HCT116 (cell line): Measurements from ENCODE around the gene CRISP2. TPM values are rescaled to one million over a fixed set of nuclear protein-coding genes. Genes with fewer than 3 reads are reported as not detected.

Source experiments
- ATAC-seq: fragments of 200-7000 bp; cut with Tn5 transposase; 2 replicates; pipeline ENCODE4 v1.9.1; 2020; ENCODE audit warnings: mild to moderate bottlenecking, moderate library complexity
- BruUV-seq: library from RNA; stranded (reverse); fragments of 400-500 nt; replicated peaks from 2 replicates; lab custom pipeline; 2021; lab: Mats Ljungman, UMichigan
- CTCF ChIA-PET: fragments of 300-600 bp; sonication (Branson Sonifier 250); formaldehyde crosslinking; loops from one replicate; lab custom pipeline; 2021; ENCODE audit warnings: antibody characterized with exemption; lab: Charles Lee
- POLR2A ChIA-PET: fragments of 300-600, 350-600 bp; sonication (Branson Sonifier 250); formaldehyde crosslinking; loops from one replicate; lab custom pipeline; 2021; ENCODE audit warnings: antibody characterized with exemption; lab: Charles Lee
- RAD21 ChIA-PET, 2 experiments: fragments of 300-600 bp; sonication (Branson Sonifier 250); formaldehyde crosslinking; loops; one replicate each; lab custom pipeline; 2023; ENCODE audit warnings: low total read pairs in 2 of 2; ENCODE audit not compliant: uncharacterized antibody in 2 of 2, unreplicated experiment in 2 of 2, low non-redundant PET in 1 of 2; lab: Charles Lee
- DNase-seq: peaks from one replicate; pipeline ENCODE4 v3.0.0-alpha.2; 2010; ENCODE audit warnings: low read depth, low spot score
- H2AFZ ChIP-seq: fragments of 200-600 bp; shearing (Covaris generic), sonication (generic); 2 replicates; pipeline ENCODE4 v1.6.1; 2017; ENCODE audit warnings: low read depth, mixed run types, mixed read lengths, antibody characterized with exemption, low read length; ENCODE audit not compliant: poor library complexity, severe bottlenecking
- H3K27ac ChIP-seq: 2 replicates; pipeline ENCODE4 v1.5.1; 2012; ENCODE audit warnings: low read depth, low read length
- H3K27me3 ChIP-seq: fragments of 200-600 bp; sonication (generic); 2 replicates; pipeline ENCODE4 v1.6.1; 2016; ENCODE audit warnings: mixed run types, low read length, mixed read lengths; ENCODE audit not compliant: insufficient read depth
- H3K36me3 ChIP-seq, 2 experiments: fragments of 200-500 bp in 1 of 2; fragments of 200-600 bp in 1 of 2; sonication (Bioruptor generic) in 1 of 2; sonication (generic) in 1 of 2; 2 replicates each; pipeline versions ENCODE4 v1.5.1 to v1.6.1; 2014 to 2016; ENCODE audit warnings: low read length in 2 of 2, inconsistent platforms in 1 of 2, mixed read lengths in 1 of 2, mixed run types in 1 of 2; ENCODE audit not compliant: insufficient read depth in 2 of 2, control insufficient read depth in 1 of 2
- H3K4me1 ChIP-seq, 2 experiments: fragments of 200-600 bp in 1 of 2; sonication (generic) in 1 of 2; 2 replicates each; pipeline versions ENCODE4 v1.5.1 to v1.6.1; 2012 to 2017; ENCODE audit warnings: low read length in 2 of 2, inconsistent platforms in 1 of 2, mild to moderate bottlenecking in 1 of 2, mixed read lengths in 1 of 2, mixed run types in 1 of 2, moderate library complexity in 1 of 2; ENCODE audit not compliant: insufficient read depth in 2 of 2, control insufficient read depth in 1 of 2
- H3K4me2 ChIP-seq: fragments of 200-600 bp; sonication (generic); 2 replicates; pipeline ENCODE4 v1.6.1; 2017; ENCODE audit warnings: mixed run types, low read length, mixed read lengths
- H3K4me3 ChIP-seq, 2 experiments: fragments of 200-600 bp in 1 of 2; sonication (generic) in 1 of 2; replicated peaks in 1 of 2; 2 replicates each; pipeline ENCODE4 v1.5.1; 2011 to 2016; ENCODE audit warnings: low read length in 2 of 2, control low read depth in 1 of 2, low read depth in 1 of 2, mild to moderate bottlenecking in 1 of 2, mixed read lengths in 1 of 2, mixed run types in 1 of 2
- H3K79me2 ChIP-seq: fragments of 200-600 bp; sonication (generic); 2 replicates; pipeline ENCODE4 v1.6.1; 2017; ENCODE audit warnings: mild to moderate bottlenecking, mixed run types, low read length, moderate library complexity, mixed read lengths; ENCODE audit not compliant: insufficient read depth
- H3K9ac ChIP-seq: fragments of 200-600 bp; sonication (generic); 2 replicates; pipeline ENCODE4 v1.6.1; 2016; ENCODE audit warnings: low read length, mixed read lengths
- H3K9me2 ChIP-seq: fragments of 200-600 bp; sonication (generic), shearing (Covaris generic); 2 replicates; pipeline ENCODE4 v1.6.1; 2017; ENCODE audit warnings: mixed run types, mild to moderate bottlenecking, moderate library complexity; ENCODE audit not compliant: insufficient read depth
- H3K9me3 ChIP-seq, 2 experiments: fragments of 200-500 bp in 1 of 2; fragments of 200-600 bp in 1 of 2; sonication (Bioruptor generic) in 1 of 2; sonication (generic) in 1 of 2; 2 replicates each; pipeline ENCODE4 v1.6.1; 2014 to 2017; ENCODE audit warnings: low read length in 2 of 2, mixed read lengths in 2 of 2, inconsistent platforms in 1 of 2, low read depth in 1 of 2, mild to moderate bottlenecking in 1 of 2, mixed run types in 1 of 2, moderate library complexity in 1 of 2; ENCODE audit not compliant: control insufficient read depth in 1 of 2, insufficient read depth in 1 of 2
- H4K20me1 ChIP-seq: fragments of 200-600 bp; sonication (generic), shearing (Covaris generic); 2 replicates; pipeline ENCODE4 v1.6.1; 2017; ENCODE audit warnings: mixed run types, mild to moderate bottlenecking, moderate library complexity; ENCODE audit not compliant: insufficient read depth
- ATF3 ChIP-seq: IDR thresholded peaks from 2 replicates; pipeline ENCODE4 v1.6.1; 2012
- EGR1 ChIP-seq: IDR thresholded peaks from 2 replicates; pipeline ENCODE4 v1.6.1; 2012; ENCODE audit warnings: low read depth
- EZH2phosphoT487 ChIP-seq: fragments of 200-600 bp; IDR thresholded peaks from 2 replicates; pipeline ENCODE4 v1.6.1; 2018; ENCODE audit warnings: antibody characterized with exemption, borderline replicate concordance
- RAD21 ChIP-seq: IDR thresholded peaks from 2 replicates; pipeline ENCODE4 v1.6.1; 2012; ENCODE audit warnings: low read depth, mild to moderate bottlenecking
- SIN3A ChIP-seq: IDR thresholded peaks from 2 replicates; pipeline ENCODE4 v1.6.1; 2012; ENCODE audit warnings: low read depth
- TCF7L2 ChIP-seq: IDR thresholded peaks from 2 replicates; pipeline ENCODE4 v1.7.0; 2011; ENCODE audit warnings: borderline replicate concordance, inconsistent platforms; ENCODE audit not compliant: insufficient read depth, insufficient read length; ENCODE audit errors: extremely low read depth
- YY1 ChIP-seq: IDR thresholded peaks from 2 replicates; pipeline ENCODE4 v1.6.1; 2011; ENCODE audit warnings: low read length, low read depth, moderate library complexity, mild to moderate bottlenecking; ENCODE audit not compliant: insufficient replicate concordance; ENCODE audit errors: extremely low read depth
- ZFX ChIP-seq: fragments of 450-650 bp; IDR thresholded peaks from 2 replicates; pipeline ENCODE4 v1.6.1; 2017
- ZNF274 ChIP-seq: fragments of 200-500 bp; sonication (Bioruptor generic); IDR thresholded peaks from 2 replicates; pipeline ENCODE4 v1.6.1; 2014; ENCODE audit warnings: mild to moderate bottlenecking, low read depth, low read length, inconsistent platforms
- intact Hi-C: fragments of 100-400 bp; cut with micrococcal nuclease; formaldehyde crosslinking; loops from 2 replicates; pipeline ENCODE4 v1.10.0; 2022
- total RNA-seq: library from RNA; stranded (reverse); gene quantifications from one replicate; pipeline ENCODE4 v1.2.1, GENCODE V29; 2021; ENCODE audit not compliant: unreplicated experiment
- TF ChIP-seq, protein P1 (sequence below): IDR thresholded peaks from 2 replicates; pipeline ENCODE4 v1.6.1; 2012; ENCODE audit warnings: low read depth

The CRISP2 gene
- total RNA-seq, 1 experiment from 2014 or later: not detected

DNA sequence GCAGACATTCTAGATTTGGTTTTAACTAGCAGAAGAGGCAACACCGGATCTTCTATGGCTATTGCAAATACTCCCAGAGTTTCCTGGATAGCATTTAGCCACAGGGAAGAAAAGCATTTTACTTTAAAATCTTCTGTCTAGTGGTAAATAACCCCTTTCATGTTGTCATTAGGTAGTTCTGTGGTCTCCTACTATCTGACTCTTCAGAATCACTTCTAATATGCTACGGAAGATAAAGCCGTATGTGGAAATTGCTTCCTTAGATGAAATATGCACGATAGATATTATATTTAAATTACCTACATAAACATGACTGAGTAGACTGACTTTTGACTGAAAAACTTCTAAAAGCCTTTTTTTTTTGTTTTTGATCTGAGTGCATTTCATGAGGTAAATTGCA is 30.1 kb upstream of the CRISP2 start:
- H2AFZ ChIP-seq: no peak overlapping the region
- ATAC-seq: no peak
- no peak overlapping the region for H3K27ac ChIP-seq
- ChIA-PET CTCF (no interaction called here), POLR2A (no interaction called here), RAD21 (no interaction called here)
- intact Hi-C loops: no loop called here
- no peaks in the 10 kb centered on the region for H3K9me2 ChIP-seq
- no peak for DNase-seq
- TF ChIP-seq EZH2phosphoT487: no peak
- no peak for TF ChIP-seq TCF7L2
- no peak for TF ChIP-seq ZNF274
- no peak for TF ChIP-seq RAD21
- TF ChIP-seq EGR1: no peak
- no peak for TF ChIP-seq SIN3A
- TF ChIP-seq YY1: no peak
- TF ChIP-seq ZFX: no peak
- TF ChIP-seq, protein P1, sequence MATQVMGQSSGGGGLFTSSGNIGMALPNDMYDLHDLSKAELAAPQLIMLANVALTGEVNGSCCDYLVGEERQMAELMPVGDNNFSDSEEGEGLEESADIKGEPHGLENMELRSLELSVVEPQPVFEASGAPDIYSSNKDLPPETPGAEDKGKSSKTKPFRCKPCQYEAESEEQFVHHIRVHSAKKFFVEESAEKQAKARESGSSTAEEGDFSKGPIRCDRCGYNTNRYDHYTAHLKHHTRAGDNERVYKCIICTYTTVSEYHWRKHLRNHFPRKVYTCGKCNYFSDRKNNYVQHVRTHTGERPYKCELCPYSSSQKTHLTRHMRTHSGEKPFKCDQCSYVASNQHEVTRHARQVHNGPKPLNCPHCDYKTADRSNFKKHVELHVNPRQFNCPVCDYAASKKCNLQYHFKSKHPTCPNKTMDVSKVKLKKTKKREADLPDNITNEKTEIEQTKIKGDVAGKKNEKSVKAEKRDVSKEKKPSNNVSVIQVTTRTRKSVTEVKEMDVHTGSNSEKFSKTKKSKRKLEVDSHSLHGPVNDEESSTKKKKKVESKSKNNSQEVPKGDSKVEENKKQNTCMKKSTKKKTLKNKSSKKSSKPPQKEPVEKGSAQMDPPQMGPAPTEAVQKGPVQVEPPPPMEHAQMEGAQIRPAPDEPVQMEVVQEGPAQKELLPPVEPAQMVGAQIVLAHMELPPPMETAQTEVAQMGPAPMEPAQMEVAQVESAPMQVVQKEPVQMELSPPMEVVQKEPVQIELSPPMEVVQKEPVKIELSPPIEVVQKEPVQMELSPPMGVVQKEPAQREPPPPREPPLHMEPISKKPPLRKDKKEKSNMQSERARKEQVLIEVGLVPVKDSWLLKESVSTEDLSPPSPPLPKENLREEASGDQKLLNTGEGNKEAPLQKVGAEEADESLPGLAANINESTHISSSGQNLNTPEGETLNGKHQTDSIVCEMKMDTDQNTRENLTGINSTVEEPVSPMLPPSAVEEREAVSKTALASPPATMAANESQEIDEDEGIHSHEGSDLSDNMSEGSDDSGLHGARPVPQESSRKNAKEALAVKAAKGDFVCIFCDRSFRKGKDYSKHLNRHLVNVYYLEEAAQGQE: no peak
- TF ChIP-seq ATF3: no peak
- BruUV-seq: no TSS peak
- no peak overlapping the region for H3K9ac ChIP-seq
- H3K9me3 ChIP-seq: no peaks in the 10 kb centered on the region
- no peaks in the 10 kb centered on the region for H3K79me2 ChIP-seq
- no peaks in the 10 kb centered on the region for H3K4me1 ChIP-seq
- H3K36me3 ChIP-seq: no peaks in the 10 kb centered on the region
- H3K27me3 ChIP-seq: no peaks in the 10 kb centered on the region
- no peak overlapping the region for H3K4me3 ChIP-seq
- no peak overlapping the region for H3K4me2 ChIP-seq
- no peaks in the 10 kb centered on the region for H4K20me1 ChIP-seq
